OCI-M1 (cell line): ENCODE data around the gene PLXND1.
"Not testable (repeated sequence)": the region's sequence is repeated elsewhere in the genome, so short reads cannot be mapped to it uniquely, and the experiment has no call there.

Source experiments
- DNase-seq: peaks from one replicate; lab custom pipeline; 2025; lab: John Stamatoyannopoulos, UW

PLXND1 gene

GRCh38 chr3:129527262-129527661, 79.2 kb downstream of the PLXND1 start:
- no peak for DNase-seq

- DNase-seq = peak; percentile 57
These were observed 80.2 kb downstream of the PLXND1 start for GRCh38 chr3:129526121-129526900.

GRCh38 chr3:129525341-129525968, 81.0 kb downstream of the PLXND1 start:
- DNase-seq = no peak

- DNase-seq = no peak
These were observed 82.4 kb downstream of the PLXND1 start for GRCh38 chr3:129524081-129524480.

DNA sequence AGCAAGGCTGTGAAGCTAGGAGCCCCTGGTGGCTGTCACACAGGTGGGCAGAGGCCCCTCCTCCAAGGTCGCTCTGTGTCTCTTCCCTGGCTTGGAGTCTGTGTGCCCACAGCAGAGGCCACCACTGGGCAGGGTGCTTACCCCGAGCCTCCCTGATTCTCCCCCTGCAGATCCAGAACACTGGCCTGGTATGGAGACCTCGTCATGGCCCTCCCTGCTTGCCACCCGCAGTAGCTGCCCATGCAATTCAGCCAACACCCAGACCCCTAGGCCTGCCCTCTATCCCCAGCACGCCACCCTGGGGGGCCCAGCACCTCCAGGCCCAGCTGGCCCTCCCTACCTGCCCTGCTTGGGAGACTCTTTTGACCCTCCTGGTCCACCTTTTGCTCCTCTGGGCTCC, 83.5 kb downstream of the PLXND1 start:
- DNase-seq = no peak

DNA sequence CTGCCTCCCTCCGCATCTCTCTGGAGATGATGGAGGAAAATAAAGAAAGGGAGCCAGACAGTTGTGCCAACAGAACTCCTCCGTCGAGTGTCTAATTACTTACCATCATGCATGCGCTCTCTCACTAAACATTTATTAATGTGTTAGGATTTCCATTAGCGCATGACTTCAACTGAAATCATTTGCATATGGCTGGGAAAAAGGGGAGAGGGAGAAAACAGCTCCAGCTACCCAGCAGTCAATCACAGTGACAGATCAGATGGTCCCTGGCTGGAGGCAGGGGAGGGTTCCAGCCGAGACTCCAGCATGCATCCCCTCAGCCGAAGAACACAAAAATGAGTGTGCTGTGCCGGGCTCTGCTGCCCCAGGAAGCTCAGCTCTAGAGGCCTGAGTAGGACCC, 84.9 kb downstream of the PLXND1 start:
- DNase-seq = no peak

- no peak for DNase-seq
These were observed 85.5 kb downstream of the PLXND1 start for GRCh38 chr3:129520960-129521359.

DNA sequence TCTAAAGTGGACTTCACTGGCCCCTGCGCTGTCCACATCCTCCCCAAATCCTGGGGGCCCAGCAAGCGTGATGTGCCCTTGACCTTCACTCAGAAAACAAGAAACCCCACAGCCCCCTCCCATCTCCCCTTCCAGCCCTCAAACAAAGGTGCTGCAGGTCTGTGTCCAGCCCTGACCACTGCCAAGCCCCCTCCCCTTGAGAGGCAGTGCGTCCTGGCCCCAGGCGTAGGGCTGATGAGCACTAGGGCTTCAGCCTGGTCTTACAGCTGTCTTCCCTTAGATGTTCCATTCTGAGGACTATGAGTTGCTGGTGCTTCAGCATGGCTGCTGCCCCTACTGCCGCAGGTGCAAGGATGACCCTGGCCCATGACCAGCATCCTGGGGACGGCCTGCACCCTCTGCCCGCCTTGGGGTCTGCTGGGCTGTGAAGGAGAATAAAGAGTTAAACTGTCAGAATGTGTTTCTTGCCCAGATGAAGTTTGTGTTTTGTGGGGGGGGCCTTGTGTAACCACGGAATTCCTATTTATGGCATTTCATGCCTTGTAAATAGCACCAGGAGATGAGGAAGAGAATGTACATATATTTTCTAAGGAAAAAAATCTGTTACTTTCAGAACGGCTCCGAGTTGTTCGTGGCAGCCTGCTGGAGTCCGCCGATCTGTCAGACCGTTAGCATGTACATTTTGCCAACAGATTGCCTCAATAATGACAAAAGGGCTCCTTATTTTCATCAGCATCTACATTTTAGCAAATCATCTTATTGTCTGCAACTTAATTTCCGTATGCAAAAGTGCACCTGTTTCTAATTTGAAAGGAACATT, 86.4 kb downstream of the PLXND1 start:
- DNase-seq = no peak

GRCh38 chr3:129519449-129519848, 87.0 kb downstream of the PLXND1 start:
- no peak for DNase-seq

- no peak for DNase-seq
These were observed 87.9 kb downstream of the PLXND1 start for GRCh38 chr3:129518581-129518980.

DNA sequence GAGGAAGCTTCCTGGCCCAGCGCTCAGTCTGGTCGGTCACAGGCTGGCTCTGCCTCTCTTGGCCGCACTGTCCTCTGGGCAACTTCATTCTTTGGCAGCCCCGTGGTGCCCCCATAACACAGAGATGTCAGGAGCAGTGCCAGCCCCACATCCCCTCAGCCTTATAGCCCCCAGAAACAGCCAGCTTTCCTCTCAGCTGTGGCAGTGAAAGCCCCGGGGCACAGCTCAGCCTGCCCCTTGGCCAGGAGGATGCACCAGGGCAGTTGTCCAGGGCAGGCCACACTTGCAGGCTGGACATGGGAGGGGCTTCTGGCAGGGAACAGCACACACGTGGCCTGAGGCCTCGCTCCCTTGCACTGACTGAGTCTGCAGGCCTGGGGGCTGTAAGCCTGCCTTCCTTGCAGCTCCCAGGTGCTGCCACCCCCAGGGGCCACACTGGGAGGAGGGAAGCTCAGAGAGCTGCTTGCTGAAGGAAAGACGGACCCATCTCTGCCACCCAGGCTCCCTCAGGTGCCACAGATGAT, 88.4 kb downstream of the PLXND1 start:
- no peak for DNase-seq

GRCh38 chr3:129517516-129517915, 89.0 kb downstream of the PLXND1 start:
- DNase-seq = no peak

GRCh38 chr3:129515821-129516432, 90.5 kb downstream of the PLXND1 start:
- not testable (repeated sequence) for DNase-seq

DNA sequence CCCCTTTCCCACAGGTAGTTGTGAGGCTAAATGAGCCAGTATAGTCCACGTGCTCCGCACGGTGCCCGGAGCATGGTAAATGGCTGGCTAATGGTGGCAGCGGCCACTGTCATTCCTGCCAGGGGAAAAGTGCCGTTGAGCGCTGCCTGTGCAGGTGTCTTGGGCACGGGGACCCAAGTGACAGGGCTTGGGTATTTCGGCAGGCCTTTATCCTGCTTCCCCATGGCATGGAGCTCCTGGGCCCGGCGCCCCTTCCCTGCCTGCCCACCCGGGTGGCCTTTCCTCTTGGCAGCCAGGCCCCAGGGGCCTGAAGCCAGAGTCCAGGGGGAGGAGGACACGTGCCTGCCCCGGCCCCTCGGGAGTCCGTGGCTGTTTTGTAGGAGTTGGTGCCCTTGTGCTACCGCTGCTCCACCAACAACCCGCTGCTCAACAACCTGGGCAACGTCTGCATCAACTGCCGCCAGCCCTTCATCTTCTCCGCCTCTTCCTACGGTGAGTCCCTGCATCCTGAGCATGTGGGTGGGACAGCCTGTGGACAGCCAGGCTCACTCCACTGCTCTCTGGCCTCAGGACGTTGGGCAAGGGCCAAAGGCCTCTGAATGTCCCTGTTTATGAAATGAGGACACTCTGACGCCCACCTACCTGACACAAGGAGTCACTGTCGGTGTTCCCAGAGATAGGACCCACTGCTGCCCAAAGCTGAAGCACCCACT, 91.2 kb downstream of the PLXND1 start:
- not testable (repeated sequence) for DNase-seq

GRCh38 chr3:129514563-129514962, 91.9 kb downstream of the PLXND1 start:
- DNase-seq = no peak

GRCh38 chr3:129514110-129514509, 92.4 kb downstream of the PLXND1 start:
- no peak for DNase-seq

DNA sequence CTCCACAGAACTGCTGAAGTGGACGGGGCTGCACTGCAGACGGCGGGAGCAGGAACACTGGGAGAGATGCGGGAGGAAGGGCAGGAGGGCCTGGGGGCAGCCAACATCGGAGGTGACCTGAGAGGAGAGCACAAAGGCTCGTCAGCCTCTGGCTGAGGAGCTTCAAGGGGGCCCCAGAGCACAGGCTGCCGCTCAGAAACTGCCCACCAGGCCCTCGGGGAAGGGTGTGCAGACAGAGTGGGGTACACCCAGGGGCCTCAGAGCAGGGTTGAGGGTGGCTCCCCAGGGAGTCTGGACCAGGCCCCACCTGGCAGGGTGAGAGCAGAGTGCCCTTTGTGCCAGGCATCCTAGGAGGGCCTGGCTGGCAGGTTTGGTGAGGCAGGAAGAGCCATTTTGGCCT, 92.8 kb downstream of the PLXND1 start:
- DNase-seq = no peak

DNA sequence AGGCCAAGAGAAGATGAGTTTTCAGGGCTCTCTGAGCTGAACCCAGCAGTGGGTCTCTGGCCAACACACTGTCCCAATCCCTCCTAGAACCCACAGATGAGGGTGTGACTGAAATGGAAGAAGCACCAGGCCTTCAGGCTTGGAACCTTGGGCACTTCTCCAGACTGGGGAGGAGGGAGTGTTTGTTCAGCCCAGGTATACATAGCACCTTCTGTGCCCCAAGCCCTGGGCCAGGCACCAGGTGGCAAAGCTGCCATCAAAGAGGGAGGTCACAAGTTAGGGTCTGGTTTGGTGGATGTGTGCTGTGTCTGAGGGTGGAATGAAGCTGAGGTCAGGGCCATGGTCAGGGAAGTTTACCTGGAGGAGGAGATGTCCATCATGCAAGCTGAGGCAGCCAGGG, 93.9 kb downstream of the PLXND1 start:
- DNase-seq = no peak

DNA sequence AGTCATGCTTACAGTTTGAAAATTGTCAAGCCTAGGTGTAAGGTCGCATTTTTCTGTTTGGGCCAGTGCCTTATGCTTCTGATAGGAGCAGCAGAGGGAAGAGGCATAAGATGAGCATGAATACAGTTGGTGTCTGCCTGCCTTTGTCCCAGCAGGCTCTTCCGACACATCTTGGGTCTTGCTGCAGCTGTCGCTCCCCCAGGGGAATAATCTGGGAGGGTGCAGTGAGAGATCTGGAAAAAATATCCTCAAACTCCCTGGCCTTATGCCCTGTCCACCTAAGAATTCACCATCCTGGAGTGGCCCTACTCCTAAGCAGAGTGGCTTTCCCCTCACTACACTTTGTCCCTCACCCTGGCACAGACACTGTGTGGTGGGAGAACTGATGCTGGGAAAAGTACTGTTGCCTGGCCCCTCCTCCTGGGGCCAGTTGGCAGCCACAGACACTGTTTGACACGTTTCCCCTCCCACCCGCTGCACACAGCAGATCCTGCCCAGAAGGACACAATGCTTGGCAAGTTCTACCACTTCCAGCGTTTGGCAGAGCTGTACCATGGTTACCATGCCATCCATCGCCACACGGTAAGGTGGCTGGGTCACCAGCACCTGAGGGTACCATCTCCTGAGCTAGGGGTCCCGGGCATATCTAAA, 99.2 kb downstream of the PLXND1 start:
- DNase-seq = no peak

GRCh38 chr3:129506231-129506742, 100.2 kb downstream of the PLXND1 start:
- DNase-seq = no peak

DNA sequence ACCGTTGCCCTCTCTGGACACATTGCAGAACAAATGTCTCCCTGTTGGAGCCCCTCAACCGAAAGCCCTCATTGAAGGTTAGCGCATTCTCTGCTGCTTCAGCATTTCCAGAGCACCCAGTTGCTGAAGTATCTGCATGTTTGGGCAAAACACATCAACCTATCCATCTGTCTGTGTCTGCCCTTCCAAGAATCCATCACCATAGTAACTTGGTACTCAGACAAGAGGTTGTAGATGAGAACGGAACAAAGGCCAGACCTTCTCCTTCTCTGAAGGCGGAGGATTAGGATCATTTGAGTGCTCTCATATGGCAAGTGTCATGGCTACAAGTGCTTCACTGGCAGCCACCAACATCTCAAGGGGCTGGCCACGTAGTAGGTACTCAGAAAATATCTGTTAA, 101.1 kb downstream of the PLXND1 start:
- DNase-seq = no peak
